Vagina (tissue), 2 donors: ENCODE measurements around the gene OPTC. TPM values are rescaled to one million over a fixed set of nuclear protein-coding genes. Genes with fewer than 3 reads are reported as not detected.

Experiments
- DNase-seq, 2 donors: peaks; one replicate each; pipeline ENCODE4 v3.0.0-alpha.2; 2017; ENCODE audit errors: extremely low spot score in 2 of 2
- H3K27ac ChIP-seq: fragments of 200-600 bp; sonication (generic); one replicate; pipeline ENCODE4 v1.5.1; 2019
- H3K27me3 ChIP-seq: fragments of 200-600 bp; sonication (generic); one replicate; pipeline ENCODE4 v1.5.1; 2019
- H3K36me3 ChIP-seq, 2 donors: fragments of 200-600 bp; sonication (generic); one replicate each; pipeline ENCODE4 v1.5.1; 2017 to 2019
- H3K4me1 ChIP-seq: fragments of 200-600 bp; sonication (generic); one replicate; pipeline ENCODE4 v1.5.1; 2019
- H3K4me3 ChIP-seq, 2 donors: fragments of 200-600 bp; sonication (generic); 1 replicate in 1 of 2; 2 replicates in 1 of 2; pipeline ENCODE4 v1.5.1; 2016 to 2019
- H3K9me3 ChIP-seq: fragments of 200-600 bp; sonication (generic); one replicate; pipeline ENCODE4 v1.5.1; 2019
- POLR2A ChIP-seq, 2 donors: fragments of 450-650 bp; IDR thresholded peaks; one replicate each; pipeline ENCODE4 v1.6.1; 2017; ENCODE audit warnings: antibody characterized with exemption in 2 of 2, mild to moderate bottlenecking in 2 of 2, moderate library complexity in 2 of 2
- POLR2AphosphoS5 ChIP-seq, 2 donors: sonication (generic); formaldehyde crosslinking; IDR thresholded peaks; one replicate each; pipeline ENCODE4 v1.9.0; 2017; ENCODE audit warnings: antibody characterized with exemption in 2 of 2, mild to moderate bottlenecking in 2 of 2, low read depth in 1 of 2; ENCODE audit not compliant: insufficient read depth in 1 of 2
- intact Hi-C: fragments of 100-400 bp; cut with DNase I; formaldehyde crosslinking; loops from one replicate; pipeline ENCODE4 v1.15.1; 2023
- total RNA-seq: library from RNA; depleted of rRNA; stranded (reverse); fragments of >200 nt; gene quantifications from one replicate; pipeline ENCODE4 v1.2.3, GENCODE V29; 2016
- TF ChIP-seq, protein P1 (sequence below), 3 experiments: fragments of 450-650 bp in 2 of 3; fragments of 200-600 bp in 1 of 3; sonication (generic) in 1 of 3; IDR thresholded peaks; one replicate each; pipeline ENCODE4 v1.5.1; 2017 to 2019; ENCODE audit warnings: antibody characterized with exemption in 3 of 3, mild to moderate bottlenecking in 2 of 3, moderate library complexity in 2 of 3

The OPTC gene
- total RNA-seq, 1 donor from 2014 or later = not detected

DNA sequence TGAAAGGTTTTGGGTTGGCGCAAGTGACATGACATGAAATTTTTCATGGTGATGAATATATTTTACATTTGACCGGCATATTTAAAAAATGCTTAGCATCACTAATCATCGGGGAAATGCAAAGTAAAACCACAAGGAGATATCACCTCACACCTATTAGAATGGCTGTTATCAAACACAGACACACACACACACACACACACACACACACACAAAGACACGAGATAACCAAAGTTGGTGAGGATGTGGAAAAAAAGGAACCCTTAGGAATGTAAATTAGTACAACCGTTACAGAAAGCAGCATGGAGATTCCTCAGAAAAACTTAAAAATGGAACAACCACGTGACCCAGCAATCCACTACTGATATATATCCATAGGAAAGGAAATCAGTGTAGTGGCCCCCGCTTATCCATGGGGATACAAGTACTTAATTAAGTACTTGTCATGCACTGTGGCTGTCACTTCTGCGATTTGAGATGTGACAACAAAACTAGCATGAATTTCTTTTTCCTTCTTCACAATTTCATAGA, 34.2 kb upstream of the OPTC start:
- no peaks in the 10 kb centered on the region for H3K9me3 ChIP-seq
- DNase-seq = no peak
- intact Hi-C loops = no loop called here
- no peak overlapping the region for H3K4me3 ChIP-seq
- no peaks in the 10 kb centered on the region for H3K36me3 ChIP-seq
- no peak for TF ChIP-seq POLR2A (IDR thresholded peaks at IDR 0.05)
- TF ChIP-seq, protein P1, sequence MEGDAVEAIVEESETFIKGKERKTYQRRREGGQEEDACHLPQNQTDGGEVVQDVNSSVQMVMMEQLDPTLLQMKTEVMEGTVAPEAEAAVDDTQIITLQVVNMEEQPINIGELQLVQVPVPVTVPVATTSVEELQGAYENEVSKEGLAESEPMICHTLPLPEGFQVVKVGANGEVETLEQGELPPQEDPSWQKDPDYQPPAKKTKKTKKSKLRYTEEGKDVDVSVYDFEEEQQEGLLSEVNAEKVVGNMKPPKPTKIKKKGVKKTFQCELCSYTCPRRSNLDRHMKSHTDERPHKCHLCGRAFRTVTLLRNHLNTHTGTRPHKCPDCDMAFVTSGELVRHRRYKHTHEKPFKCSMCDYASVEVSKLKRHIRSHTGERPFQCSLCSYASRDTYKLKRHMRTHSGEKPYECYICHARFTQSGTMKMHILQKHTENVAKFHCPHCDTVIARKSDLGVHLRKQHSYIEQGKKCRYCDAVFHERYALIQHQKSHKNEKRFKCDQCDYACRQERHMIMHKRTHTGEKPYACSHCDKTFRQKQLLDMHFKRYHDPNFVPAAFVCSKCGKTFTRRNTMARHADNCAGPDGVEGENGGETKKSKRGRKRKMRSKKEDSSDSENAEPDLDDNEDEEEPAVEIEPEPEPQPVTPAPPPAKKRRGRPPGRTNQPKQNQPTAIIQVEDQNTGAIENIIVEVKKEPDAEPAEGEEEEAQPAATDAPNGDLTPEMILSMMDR (IDR thresholded peaks at IDR 0.05) = no peak
- no peak for TF ChIP-seq POLR2AphosphoS5 (IDR thresholded peaks at IDR 0.05; ENCODE audit: insufficient read depth in 1 of 2, low read depth in 1 of 2)
- H3K27me3 ChIP-seq = no peaks in the 10 kb centered on the region
- H3K4me1 ChIP-seq = peaks cover 15% of the 10 kb centered on the region
- H3K27ac ChIP-seq = no peak overlapping the region

DNA sequence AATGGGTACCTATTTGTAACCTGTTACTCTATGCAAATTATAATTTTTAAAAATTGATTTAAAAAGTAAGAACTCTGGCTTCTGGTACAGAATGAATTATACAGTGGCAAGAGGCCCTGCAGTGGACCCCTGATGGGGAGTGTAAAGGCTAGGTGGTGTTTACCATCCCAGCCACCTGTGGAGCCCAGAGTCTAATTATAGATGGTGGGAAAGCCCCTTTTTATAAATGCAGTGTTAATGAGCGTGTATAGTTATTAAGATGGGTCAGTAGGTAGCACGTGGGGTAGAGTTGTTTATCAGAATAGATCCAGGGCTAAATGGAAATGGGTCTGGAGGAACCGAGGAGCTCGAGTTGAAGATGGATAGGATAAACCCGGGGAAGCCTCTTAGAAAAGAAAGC, 32.2 kb upstream of the OPTC start:
- Histone ChIP-seq H3K9me3 (no peaks in the 10 kb centered on the region), H3K27ac (no peak overlapping the region)

DNA sequence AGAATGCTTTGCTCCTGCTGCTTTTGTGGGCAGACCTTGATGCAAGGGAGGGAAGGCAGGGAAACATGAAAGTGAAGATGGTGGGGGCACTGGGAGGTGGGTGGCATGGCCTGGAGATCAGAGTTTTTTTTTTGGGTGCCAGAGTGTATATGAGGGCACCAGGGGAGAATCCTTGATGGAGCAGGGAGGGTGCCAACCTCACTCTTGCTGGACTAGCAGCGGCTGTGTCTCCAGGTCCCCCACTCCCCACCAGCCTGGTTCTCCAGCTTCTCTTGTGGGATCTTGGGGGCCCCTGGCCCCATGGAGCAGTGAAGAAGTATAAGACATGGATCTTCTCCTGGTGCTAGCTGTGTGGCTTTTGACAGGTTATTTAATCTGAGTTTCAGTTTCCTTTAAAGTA, 31.8 kb upstream of the OPTC start:
- no peak for DNase-seq
- TF ChIP-seq, protein P1 (IDR thresholded peaks at IDR 0.05) = no peak
- TF ChIP-seq POLR2A (IDR thresholded peaks at IDR 0.05) (no peak), POLR2AphosphoS5 (IDR thresholded peaks at IDR 0.05; ENCODE audit: insufficient read depth in 1 of 2, low read depth in 1 of 2) (no peak)
- Histone ChIP-seq H3K9me3 (no peaks in the 10 kb centered on the region), H3K36me3 (no peaks in the 10 kb centered on the region), H3K4me3 (no peak overlapping the region), H3K27ac (peak overlapping the region; percentile 95), H3K4me1 (peaks cover 39% of the 10 kb centered on the region), H3K27me3 (no peaks in the 10 kb centered on the region)
- intact Hi-C loops = no loop called here

More for the DNA sequence above, 32.2 kb upstream of the OPTC start:
- Histone ChIP-seq H3K4me3 (no peak overlapping the region), H3K36me3 (no peaks in the 10 kb centered on the region), H3K27me3 (no peaks in the 10 kb centered on the region), H3K4me1 (peaks cover 35% of the 10 kb centered on the region)
- no peak for TF ChIP-seq POLR2AphosphoS5 (IDR thresholded peaks at IDR 0.05; ENCODE audit: insufficient read depth in 1 of 2, low read depth in 1 of 2)
- TF ChIP-seq, protein P1 (IDR thresholded peaks at IDR 0.05) = no peak
- DNase-seq = no peak
- intact Hi-C loops = no loop called here

DNA sequence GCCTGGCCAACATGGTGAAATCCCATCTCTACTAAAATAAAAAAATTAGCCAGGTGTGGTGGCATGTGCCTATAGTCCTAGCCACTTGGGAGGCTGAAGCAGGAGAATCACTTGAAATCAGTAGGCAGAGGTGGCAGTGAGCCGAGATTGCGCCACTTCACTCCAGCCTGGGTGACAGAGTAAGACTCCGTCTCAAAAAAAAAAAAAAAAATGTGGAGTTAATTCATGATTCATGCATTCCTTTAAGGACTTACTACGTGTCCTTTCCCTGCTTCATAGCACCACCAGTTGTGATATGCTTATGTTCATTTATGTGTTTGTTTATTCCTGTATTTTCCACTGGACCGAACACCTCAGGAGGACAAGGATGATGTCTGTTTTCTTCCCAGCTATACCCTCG, 31.1 kb upstream of the OPTC start:
- no peaks in the 10 kb centered on the region for H3K9me3 ChIP-seq
- no peaks in the 10 kb centered on the region for H3K27me3 ChIP-seq
- peaks cover 41% of the 10 kb centered on the region for H3K4me1 ChIP-seq
- no peak overlapping the region for H3K4me3 ChIP-seq
- H3K36me3 ChIP-seq = no peaks in the 10 kb centered on the region
- intact Hi-C loops = no loop called here
- no peak for DNase-seq
- TF ChIP-seq POLR2AphosphoS5 (IDR thresholded peaks at IDR 0.05; ENCODE audit: insufficient read depth in 1 of 2, low read depth in 1 of 2) (no peak), POLR2A (IDR thresholded peaks at IDR 0.05) (no peak)
- TF ChIP-seq, protein P1 (IDR thresholded peaks at IDR 0.05) = no peak
- H3K27ac ChIP-seq = peak overlapping the region; percentile 95

DNA sequence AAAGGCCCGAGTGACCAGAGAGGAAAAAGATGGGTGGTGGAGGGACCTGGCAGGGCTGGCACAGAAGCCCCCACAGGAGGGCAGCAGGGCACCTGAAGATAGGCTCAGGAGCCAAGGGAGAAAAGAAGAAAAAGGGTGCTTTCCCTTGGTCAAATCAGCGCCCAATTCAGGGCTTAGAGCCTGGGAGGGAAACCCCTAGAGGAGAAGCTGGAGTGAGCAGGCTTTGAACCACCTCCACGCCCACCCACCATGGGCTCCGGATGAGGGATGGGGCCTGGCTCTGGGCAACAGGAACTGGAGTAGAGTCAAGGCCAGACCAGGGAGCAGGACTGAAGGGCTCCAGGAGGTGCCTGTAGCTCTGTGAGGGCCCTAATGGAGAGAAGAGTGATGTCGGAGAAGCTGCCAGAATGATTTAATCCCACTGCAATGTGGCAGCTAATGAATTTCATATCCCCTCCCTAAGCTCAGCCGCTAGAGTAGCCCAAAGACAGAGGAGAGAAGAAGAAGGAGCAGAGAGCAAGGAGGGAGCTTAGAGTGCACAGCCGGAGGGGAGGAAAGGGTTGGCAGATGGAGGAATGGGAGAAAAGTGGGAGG, 30.4 kb upstream of the OPTC start:
- peak overlapping the region; percentile 95 for H3K27ac ChIP-seq
- no peak for DNase-seq
- no peaks in the 10 kb centered on the region for H3K36me3 ChIP-seq
- H3K9me3 ChIP-seq = no peaks in the 10 kb centered on the region
- TF ChIP-seq POLR2AphosphoS5 (IDR thresholded peaks at IDR 0.05; ENCODE audit: insufficient read depth in 1 of 2, low read depth in 1 of 2) (peak in 1 of 2 donors; percentile 66), POLR2A (IDR thresholded peaks at IDR 0.05) (no peak)
- H3K4me3 ChIP-seq = no peak overlapping the region
- intact Hi-C loops = no loop called here
- no peaks in the 10 kb centered on the region for H3K27me3 ChIP-seq
- H3K4me1 ChIP-seq = peaks cover 41% of the 10 kb centered on the region
